HFF-Myc (cell line): ENCODE measurements around the gene UBE2S.
"Not testable (repeated sequence)": the region's sequence is repeated elsewhere in the genome, so short reads cannot be mapped to it uniquely, and the experiment has no call there.

Experiments
- DNase-seq: peaks from one replicate; pipeline ENCODE4 v3.0.0-alpha.2; 2011; ENCODE audit warnings: low read depth; ENCODE audit errors: extremely low read depth
- H3K4me3 ChIP-seq: replicated peaks from 2 replicates; pipeline ENCODE4 v1.5.1; 2011; ENCODE audit warnings: low read depth, mild to moderate bottlenecking, control low read depth, low read length
- TF ChIP-seq, protein P1 (sequence below): IDR thresholded peaks from 2 replicates; pipeline ENCODE4 v1.5.1; 2012; ENCODE audit warnings: mild to moderate bottlenecking, low read depth, low read length, control low read depth; ENCODE audit errors: missing control alignments

UBE2S gene

DNA sequence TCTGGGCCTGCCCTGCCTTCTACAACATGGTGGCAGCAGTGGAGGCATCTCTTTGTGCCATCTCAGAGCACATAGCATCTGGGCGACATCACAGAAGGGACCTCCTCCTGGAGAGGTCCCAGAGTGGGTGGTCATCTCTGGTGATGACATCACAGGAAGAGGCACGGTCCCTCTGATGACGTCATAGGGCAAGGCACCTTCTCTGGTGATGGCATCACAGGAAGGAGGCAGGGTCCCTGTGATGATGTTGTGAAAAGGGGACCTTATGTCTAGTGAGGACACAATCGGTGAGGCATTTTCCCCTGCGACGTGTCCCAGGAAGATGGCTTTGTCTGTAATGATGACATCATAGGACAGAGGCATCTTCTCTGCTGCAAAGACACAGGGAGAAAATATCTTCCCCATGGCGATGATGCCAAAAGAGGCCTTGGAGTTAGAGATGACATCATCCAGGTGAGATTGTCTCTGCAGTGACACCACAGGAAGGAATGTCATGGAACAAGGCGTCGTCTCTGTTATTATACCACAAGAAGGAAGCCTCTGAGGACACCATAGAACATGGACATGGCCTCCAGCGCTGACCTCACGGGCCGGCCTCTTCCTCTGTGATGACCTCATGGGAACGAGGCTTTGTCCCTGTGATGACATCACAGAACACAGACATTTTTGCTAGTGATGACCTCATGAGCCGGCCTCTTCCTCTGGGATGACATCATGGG is 24.8 kb upstream of the UBE2S start:
- no peak overlapping the region for H3K4me3 ChIP-seq
- TF ChIP-seq, protein P1, sequence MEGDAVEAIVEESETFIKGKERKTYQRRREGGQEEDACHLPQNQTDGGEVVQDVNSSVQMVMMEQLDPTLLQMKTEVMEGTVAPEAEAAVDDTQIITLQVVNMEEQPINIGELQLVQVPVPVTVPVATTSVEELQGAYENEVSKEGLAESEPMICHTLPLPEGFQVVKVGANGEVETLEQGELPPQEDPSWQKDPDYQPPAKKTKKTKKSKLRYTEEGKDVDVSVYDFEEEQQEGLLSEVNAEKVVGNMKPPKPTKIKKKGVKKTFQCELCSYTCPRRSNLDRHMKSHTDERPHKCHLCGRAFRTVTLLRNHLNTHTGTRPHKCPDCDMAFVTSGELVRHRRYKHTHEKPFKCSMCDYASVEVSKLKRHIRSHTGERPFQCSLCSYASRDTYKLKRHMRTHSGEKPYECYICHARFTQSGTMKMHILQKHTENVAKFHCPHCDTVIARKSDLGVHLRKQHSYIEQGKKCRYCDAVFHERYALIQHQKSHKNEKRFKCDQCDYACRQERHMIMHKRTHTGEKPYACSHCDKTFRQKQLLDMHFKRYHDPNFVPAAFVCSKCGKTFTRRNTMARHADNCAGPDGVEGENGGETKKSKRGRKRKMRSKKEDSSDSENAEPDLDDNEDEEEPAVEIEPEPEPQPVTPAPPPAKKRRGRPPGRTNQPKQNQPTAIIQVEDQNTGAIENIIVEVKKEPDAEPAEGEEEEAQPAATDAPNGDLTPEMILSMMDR = no peak
- DNase-seq = no peak

DNA sequence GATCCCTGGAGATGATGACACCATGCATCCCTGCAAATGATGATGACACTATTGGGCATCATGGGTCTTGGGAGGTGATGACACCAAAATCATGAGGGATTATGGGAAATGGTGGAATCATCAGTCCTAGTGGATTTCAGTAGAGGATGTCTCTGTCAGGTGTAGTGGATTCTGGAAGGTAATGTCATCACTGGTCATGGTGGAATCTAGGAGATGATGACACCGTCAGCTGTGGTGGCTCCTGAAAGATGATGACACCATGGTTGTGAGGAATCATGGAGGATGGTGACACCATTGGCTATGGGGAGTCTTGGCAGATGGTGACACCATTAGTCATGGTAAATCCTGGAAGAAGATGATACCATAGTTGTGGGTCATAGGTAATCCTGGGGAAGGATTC is 23.6 kb upstream of the UBE2S start:
- no peak overlapping the region for H3K4me3 ChIP-seq
- TF ChIP-seq, protein P1 = no peak
- no peak for DNase-seq

DNA sequence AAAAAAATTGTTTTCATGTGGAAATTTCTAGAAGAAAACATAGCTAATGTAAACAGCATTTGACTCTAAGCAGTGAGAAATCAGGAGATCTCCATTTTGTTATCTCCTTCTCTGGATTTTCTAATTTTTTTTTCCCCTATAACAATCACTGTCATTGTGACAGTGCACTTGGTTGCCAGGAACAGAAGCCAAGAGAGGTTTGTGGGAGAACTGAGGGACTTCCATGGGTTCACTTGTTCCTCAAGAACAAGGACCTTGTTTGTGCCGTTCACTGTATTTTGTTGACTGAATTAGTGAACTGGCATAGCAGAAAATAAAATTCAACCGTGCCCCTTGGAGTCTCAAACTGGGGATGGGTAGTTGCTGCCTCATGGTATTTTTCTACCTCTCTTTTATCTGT is 18.5 kb upstream of the UBE2S start:
- TF ChIP-seq, protein P1 = no peak
- no peak overlapping the region for H3K4me3 ChIP-seq
- no peak for DNase-seq

DNA sequence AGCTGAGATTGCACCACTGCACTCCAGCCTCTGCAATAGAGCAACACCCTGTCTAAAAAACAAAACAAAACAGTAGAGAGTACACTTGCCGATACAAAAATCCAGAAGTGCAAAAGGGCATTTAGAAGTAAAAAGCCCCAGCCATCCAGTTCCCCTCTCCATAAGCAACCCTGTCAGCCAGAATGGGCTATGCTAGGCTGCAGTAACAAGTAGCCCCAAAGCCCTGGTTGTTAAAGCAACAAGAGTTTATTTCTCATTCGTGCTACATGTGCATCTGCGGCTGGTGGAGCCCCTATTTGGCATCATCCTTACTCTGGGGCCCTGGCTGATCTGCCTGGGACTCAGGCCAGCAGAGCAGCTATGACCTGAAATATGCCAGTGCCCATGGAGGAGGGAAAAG is 16.9 kb upstream of the UBE2S start:
- TF ChIP-seq, protein P1 = no peak
- no peak for DNase-seq

DNA sequence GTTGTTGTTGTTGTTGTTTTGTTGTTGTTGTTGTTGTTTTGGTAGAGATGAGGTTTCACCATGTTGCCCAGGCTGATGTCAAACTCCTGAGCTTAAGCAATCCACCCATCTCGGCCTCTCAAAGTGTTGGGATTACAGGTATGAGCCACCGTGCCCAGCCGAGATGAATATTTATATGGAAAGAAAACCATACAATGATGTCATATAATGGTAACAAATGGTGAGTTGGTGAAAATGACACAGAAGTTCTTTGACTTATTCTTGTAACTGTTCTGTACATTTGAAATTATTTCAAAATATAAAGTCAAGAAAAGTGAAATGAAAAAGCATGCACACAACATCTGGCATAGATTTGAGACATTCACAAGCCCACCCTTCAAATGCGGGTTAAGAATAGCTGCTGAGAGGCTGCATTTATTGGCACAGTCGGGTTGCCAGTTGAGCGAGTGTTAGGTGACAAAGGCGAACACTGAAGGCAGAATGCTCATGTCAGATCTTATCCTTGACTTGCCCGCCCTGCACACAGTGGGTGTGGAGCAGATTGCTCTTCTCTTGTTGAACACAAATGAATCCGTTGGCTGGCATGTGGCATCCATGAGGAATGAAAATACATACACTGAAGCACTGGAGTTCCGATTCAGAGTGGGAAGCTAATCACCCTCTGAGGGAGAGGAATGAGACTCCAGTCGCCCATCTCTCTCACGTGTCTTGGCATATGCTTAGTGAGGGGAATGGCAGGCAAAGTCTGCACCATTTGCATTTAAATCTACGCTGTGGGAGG is 15.8 kb upstream of the UBE2S start:
- TF ChIP-seq, protein P1 = no peak
- no peak overlapping the region for H3K4me3 ChIP-seq
- no peak for DNase-seq

More for the DNA sequence above, 16.9 kb upstream of the UBE2S start:
- no peak overlapping the region for H3K4me3 ChIP-seq

DNA sequence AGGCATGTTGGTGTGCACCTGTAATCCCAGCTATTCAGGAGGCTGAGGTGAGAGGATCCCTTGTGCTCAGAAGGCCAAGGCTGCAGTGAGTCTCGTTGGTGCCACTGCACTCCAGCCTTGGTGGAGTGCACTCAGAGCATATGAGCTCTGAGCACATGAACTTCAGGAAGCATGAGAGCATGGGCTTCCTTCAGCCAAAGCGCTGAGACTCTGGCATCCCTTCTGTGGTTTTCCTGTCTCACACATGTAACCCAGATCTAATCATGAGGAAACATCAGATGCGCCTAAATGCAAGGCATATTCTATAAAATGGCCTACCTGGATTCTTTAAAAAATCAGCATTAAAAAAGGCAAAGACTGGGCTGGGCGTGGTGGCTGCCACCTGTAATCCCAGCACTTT is 13.7 kb upstream of the UBE2S start:
- not testable (repeated sequence) for H3K4me3 ChIP-seq, DNase-seq

DNA sequence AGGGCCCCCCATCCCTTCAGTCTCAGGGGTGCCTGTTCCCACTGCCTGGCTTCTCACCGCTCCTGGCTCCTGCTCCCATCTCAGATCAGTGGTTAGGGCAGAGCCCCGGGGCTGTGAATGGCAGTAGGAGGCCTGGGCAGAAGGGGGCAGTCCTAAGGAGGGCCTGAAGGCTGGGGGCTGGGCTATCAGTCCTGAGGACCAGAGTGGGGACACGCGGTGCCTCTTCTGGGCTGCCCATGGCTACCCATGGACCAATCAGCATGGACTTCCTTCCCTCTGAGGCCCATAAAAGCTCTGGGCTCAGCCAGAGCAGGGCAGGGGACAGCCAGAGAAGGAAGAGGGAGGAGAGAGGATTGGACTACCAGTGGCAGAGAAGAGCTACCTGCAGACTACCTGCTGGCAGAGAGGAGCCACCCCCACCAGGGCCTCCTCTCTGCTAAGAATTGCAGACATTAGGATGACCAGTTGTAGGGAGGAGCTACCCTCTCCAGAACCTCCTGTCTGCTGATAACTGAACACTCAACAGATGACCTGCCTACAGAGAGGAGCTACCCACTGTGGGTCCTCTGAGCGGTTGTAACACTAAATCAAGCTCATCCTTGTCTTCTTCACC is 12.1 kb upstream of the UBE2S start:
- TF ChIP-seq, protein P1 = no peak
- H3K4me3 ChIP-seq = no peak overlapping the region
- no peak for DNase-seq
